Measurements from ENCODE around the gene MLPH. TPM values are rescaled to one million over a fixed set of nuclear protein-coding genes. Genes with fewer than 3 reads are reported as not detected.

MLPH gene
- total and polyA plus RNA-seq, 2 donors (not counting 1 experiment from before 2014, with no cell fraction given): not detected

- TF ChIP-seq CTCF (IDR thresholded peaks at IDR 0.05) (peak; percentile 45), EZH2 (IDR thresholded peaks at IDR 0.05; ENCODE audit: borderline replicate concordance, insufficient read depth, low read depth, low read length, poor library complexity, severe bottlenecking) (no peak)
- H3K4me3 ChIP-seq (ENCODE audit: control extremely low read depth in 1 of 5, extremely low read depth in 1 of 5, insufficient read depth in 1 of 5, low read depth in 2 of 5, low read length in 4 of 5): no peak overlapping the region
- 70% methylated on average over 24 of the region's 25 CpGs for WGBS (ENCODE audit: insufficient coverage)
- no peaks in the 10 kb centered on the region for H4K20me1 ChIP-seq (ENCODE audit: control insufficient read depth, insufficient read depth, low read length, poor library complexity, severe bottlenecking)
- no peaks in the 10 kb centered on the region for H3K36me3 ChIP-seq (replicated peaks in 1 of 2; ENCODE audit: control extremely low read depth in 1 of 2, control insufficient read depth in 1 of 2, extremely low read depth in 1 of 2, insufficient read depth in 2 of 2, low read length in 1 of 2)
- H3K27me3 ChIP-seq (replicated peaks in 1 of 4; ENCODE audit: control extremely low read depth in 1 of 4, control insufficient read depth in 3 of 4, insufficient read depth in 4 of 4, low read length in 3 of 4): peaks cover 0 to 7% (median 0%) of the 10 kb centered on the region in 4 experiments
- no peak overlapping the region for H3K4me3 Mint-ChIP-seq
- H3K9me3 Mint-ChIP-seq (ENCODE audit: insufficient read depth): no peaks in the 10 kb centered on the region
- H3K4me2 ChIP-seq (replicated peaks; ENCODE audit: low read depth, low read length, poor library complexity, severe bottlenecking): no peak overlapping the region
- ChIA-PET POLR2A (interaction anchor here (0.7 to 0.8 kb wide), 2 partner anchors 69 to 191 kb away, joined by 3 to 5 read pairs; no protein-coding TSS in a partner anchor), CTCF (interaction anchor here (0.5 to 5.7 kb wide), 21 partner anchors 10 to 681 kb away, joined by 3 to 88 read pairs (median 3); no protein-coding TSS in a partner anchor)
- H3K27ac ChIP-seq (ENCODE audit: low read length in 2 of 2): no peak overlapping the region
- no peaks in the 10 kb centered on the region for H3K79me2 ChIP-seq (ENCODE audit: control insufficient read depth, insufficient read depth, low read length)
- H3K4me1 Mint-ChIP-seq: peaks cover 2% of the 10 kb centered on the region
- H2AFZ ChIP-seq (ENCODE audit: insufficient read depth, low read depth, low read length, poor library complexity, severe bottlenecking): peak overlapping the region; percentile 19
- peaks cover 0 to 4% of the 10 kb centered on the region in 2 donors for H3K4me1 ChIP-seq (ENCODE audit: control insufficient read depth in 2 of 2, insufficient read depth in 2 of 2, low read length in 2 of 2)
- H3K27me3 Mint-ChIP-seq: peaks cover 2% of the 10 kb centered on the region
- H3K27ac Mint-ChIP-seq: no peak overlapping the region
- DNase-seq (peak; percentile 61), ATAC-seq (ENCODE audit: low read depth) (peak; percentile 68)
- no peaks in the 10 kb centered on the region for H3K9me3 ChIP-seq (ENCODE audit: control extremely low read depth in 1 of 3, control insufficient read depth in 2 of 3, insufficient read depth in 1 of 3, low read length in 2 of 3)
- H3K9ac ChIP-seq (ENCODE audit: low read length): no peak overlapping the region
- intact Hi-C loops (cut with micrococcal nuclease): loop anchor here (5.0 kb wide), 1 partner anchor 90 kb away; no protein-coding TSS in a partner anchor
These were observed 95.0 kb downstream of the MLPH start for GRCh38 chr2:237581751-237582746.

Measured in B cell (primary cell).